SU-DHL-6 (cell line): ENCODE data around the gene CNRIP1.

Experiments
- CTCF ChIP-seq: fragments of 200-600 bp; sonication (generic); IDR thresholded peaks from one replicate; pipeline ENCODE4 v1.5.1; 2017; ENCODE audit warnings: antibody characterized with exemption, mild to moderate bottlenecking, low read length, moderate library complexity; ENCODE audit not compliant: insufficient read depth, poor library complexity, severe bottlenecking
- EZH2phosphoT487 ChIP-seq: fragments of 200-600 bp; sonication (generic), shearing (Covaris generic); conservative IDR thresholded peaks from 2 replicates; pipeline ENCODE4 v1.6.1; 2018; ENCODE audit warnings: mild to moderate bottlenecking, antibody characterized with exemption, low read length, moderate library complexity, mixed read lengths

GRCh38 chr2:68245672-68246071 is 74.1 kb downstream of the CNRIP1 start:
- TF ChIP-seq CTCF, result no peak
- TF ChIP-seq EZH2phosphoT487, result no peak
